IPS-18c (cell line): ENCODE measurements around the gene POLR2F.

Experiments
- H3K4me3 ChIP-seq: 2 replicates; pipeline ENCODE4 v1.7.0; 2013; ENCODE audit warnings: low read depth, mild to moderate bottlenecking, low read length, moderate library complexity; ENCODE audit not compliant: insufficient read depth
- H3K9me3 ChIP-seq: one replicate; pipeline ENCODE4 v1.6.1; 2013; ENCODE audit warnings: mild to moderate bottlenecking, low read length, moderate library complexity; ENCODE audit not compliant: control insufficient read depth, insufficient read depth

POLR2F gene

DNA sequence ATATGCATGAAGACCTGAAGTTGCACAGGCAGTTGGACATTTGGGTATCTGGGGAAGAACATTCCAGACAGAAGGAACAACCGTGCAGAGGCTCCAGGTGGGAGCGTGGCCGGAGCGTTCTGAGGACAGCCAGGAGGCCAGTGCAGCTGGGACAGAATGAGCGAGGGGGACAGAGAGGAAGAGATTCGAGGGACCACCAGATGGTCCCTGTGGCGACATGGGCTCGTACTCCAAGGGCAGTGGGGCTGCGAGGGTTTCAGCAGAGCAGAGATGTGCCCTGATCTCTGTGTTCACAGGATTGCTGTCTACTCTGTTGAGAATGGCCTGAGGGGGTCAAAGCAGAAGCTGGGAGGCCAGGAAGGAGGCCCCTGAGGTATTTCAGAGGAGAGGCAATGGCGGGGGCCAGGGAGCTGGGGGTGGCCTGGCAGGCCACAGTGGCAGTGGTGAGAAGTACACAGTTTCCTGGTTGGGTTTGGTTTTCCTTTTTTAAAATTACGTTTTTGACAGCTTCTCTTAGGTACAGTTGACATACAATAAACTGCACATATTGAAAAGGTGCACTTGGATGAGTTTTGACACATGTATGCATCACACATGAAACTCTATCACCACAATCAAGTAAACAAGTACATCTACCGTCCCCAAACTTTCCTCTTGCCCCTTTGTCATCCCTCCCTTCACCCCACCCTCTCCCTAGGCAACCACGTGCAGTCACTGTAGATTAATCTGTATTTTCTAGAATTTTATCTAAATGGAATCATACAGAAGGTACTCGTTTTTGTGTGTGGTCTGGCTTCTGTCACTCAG is 55.7 kb downstream of the POLR2F start:
- Histone ChIP-seq H3K4me3 (no peak overlapping the region), H3K9me3 (no peaks in the 10 kb centered on the region)

DNA sequence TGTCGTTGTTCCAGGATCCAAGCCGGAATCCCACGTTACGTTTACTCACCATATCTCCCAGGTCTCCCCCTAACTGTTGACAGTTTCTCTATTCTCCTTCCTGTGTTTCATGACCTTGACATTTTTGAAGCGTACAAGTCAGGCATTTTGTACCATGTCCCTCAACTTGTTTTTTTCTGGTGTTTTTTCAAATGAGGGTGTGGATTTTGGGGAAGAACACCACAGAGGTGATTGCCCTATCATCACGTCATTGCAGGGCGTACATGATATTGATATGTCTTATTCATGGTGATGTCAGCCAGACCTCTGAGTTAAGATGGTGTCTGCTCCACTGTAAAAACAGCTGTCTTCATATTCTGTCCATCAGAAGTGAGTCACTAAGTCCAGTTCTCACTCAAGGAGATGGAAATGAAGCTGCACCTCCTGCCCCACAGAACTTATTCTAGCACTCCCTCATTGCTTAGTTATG is 59.1 kb downstream of the POLR2F start:
- H3K4me3 ChIP-seq = no peak overlapping the region
- H3K9me3 ChIP-seq = no peaks in the 10 kb centered on the region

DNA sequence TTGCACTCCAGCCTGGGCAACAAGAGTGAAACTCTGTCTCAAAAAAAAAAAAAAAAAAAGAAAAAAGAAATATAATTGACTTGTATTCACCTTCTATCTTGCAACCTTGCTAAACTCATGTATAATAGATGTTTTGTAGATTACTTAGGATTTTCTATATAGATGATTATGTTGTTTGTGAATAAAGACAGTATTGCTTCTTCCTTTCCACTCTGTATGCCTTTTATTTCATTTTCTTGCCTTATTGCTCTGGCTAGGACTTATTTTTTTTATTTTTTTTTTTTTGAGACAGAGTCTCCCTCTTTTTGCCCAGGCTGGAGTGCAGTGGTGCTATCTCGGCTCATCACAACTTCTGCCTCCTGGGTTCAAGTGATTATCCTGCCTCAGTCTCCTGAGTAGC is 60.6 kb downstream of the POLR2F start:
- Histone ChIP-seq H3K9me3 (no peaks in the 10 kb centered on the region), H3K4me3 (no peak overlapping the region)

DNA sequence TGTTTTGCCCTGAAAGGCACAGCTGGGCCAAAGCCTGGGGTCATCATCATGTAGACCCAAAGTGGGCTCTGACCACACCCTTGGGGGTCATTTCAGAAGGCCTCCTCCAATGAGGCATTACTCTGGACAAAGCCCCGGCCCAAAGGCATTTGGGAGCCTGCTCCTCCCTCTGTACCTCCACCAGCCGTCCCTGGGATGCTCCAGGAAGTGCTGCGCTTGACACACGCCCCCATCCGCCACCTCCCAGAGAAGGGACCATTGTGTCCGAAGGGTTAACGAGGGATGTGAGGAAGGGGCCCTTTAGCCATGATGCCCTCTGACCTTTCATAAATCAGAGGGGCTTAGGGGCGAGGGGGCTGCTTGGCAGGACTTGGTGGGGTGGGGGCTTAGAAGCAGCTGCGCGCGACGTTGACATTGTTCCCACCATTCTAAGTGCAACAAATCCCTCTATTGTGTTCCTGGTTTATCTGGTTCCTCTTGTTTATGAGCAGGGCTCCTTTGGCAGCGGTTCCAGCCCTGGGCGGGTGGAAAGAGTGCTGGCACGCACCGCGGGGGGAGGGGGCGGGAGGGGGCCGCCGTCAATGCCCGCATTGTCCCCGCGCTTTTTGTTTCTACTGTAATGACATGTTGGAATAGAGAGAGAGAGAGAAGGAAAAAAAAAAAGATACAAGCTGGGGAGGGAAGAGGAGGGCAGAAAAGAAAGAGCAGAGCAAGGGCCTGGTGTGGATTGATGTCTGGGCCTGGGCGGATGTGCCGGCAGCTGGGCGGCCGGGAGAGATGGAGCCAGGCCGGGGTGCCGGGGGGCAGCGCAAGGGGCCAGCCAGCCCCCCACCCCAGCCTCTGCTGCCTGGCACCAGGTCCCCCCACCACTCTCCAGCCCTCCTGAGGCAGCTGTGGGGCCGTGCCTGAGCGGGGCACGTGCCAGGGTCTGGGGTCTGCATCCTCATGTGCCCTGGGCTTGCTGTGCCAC is 63.0 kb downstream of the POLR2F start:
- Histone ChIP-seq H3K4me3 (no peak overlapping the region), H3K9me3 (no peaks in the 10 kb centered on the region)

DNA sequence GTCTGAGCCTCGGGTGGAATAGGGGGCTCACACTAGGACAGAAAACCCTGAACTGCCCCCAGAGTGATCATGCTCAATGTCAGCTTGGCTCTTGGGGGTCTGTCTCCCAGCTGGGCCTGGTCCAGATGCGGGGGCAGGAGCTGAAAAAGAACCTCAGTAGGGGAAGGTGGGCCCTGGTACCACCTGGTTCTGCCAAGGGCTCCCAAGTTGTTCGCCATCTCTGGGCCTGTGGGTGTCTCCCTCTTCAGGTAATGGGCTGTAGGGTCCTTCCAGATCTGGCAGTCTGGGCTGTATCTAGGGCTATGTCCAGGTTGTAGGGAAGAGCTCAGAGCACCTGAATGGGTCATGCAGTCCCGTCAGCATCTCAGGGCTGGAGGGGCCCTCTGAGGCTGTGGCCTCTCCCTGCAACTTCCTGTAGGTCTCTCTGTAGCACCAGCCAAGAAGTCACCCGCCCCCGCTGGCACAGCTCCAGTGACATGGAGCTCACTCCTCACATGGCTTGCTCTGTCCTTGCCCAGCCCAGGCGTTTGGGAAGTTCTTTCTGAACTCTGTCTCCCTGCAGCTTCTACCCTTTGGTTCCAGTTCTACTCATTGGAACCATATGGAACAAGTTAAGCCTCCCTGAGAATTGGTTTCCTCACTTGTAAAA is 63.9 kb downstream of the POLR2F start:
- Histone ChIP-seq H3K9me3 (no peaks in the 10 kb centered on the region), H3K4me3 (no peak overlapping the region)

DNA sequence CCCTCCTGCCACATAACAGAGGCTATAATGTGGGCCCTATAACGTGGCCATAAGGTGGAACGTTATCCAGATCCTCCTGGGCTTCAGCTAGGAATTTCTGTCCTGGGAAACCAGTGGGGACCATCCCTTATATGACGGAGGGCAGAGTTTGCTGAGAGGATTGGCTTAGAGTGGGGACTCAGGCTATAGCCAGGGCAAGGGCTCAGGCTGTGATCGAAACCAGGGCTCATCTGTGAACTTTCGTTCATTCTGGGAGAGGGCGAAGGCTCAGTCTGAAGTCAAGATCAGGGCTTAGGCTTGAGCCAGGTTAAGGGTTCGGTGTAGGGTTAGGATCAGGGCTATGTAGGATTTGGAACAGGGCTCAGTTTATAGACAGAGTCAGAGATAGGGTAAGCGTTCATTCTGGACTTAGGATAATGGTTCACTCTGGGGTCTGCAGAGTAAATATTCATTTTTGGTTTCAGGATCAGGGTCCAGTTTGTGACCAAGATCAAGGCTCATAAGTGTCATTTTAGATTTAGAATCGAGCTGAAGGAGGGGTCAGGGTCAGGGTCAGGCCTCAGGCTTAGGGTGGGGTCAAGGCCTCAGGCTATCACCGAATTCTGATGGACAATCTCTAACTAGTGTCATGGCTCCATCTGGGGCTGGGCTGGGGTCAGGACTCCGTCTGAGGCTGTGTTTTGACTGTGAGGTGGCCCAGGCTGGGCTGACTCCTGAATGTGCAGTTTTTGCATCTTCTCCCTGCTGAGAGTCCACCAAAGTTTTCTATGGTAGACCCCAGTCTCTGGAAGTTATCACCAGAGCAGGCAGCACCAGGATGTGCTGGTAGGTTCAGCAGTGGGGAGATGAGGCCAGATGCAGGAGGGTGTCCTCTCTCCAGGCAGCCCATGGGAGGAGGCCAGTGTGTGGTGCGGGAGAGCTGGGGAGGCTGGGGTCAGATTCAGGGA is 64.7 kb downstream of the POLR2F start:
- H3K4me3 ChIP-seq = no peak overlapping the region

More for the DNA sequence above, 64.7 kb downstream of the POLR2F start:
- H3K9me3 ChIP-seq = no peaks in the 10 kb centered on the region
